Lower lobe of right lung (tissue), 2 donors: ENCODE results near the gene SAMD10. TPM values are rescaled to one million over a fixed set of nuclear protein-coding genes. Genes with fewer than 3 reads are reported as not detected.
"Not testable (repeated sequence)": the region's sequence is repeated elsewhere in the genome, so short reads cannot be mapped to it uniquely, and the experiment has no call there.

Source experiments
- ATAC-seq, 2 donors: fragments of 200-7000 bp; cut with Tn5 transposase; one replicate each; pipeline ENCODE4 v1.9.1; 2020 to 2022; ENCODE audit warnings: mild to moderate bottlenecking in 2 of 2, moderate library complexity in 2 of 2
- DNase-seq: peaks from one replicate; pipeline ENCODE4 v3.0.0-alpha.2; 2020
- H3K27ac ChIP-seq: fragments of 200-600 bp; one replicate; pipeline ENCODE4 v1.8.0; 2022
- H3K27me3 ChIP-seq: fragments of 200-600 bp; one replicate; pipeline ENCODE4 v1.8.0; 2022; ENCODE audit warnings: low read depth
- H3K36me3 ChIP-seq: fragments of 200-600 bp; one replicate; pipeline ENCODE4 v1.8.0; 2022; ENCODE audit warnings: mild to moderate bottlenecking
- H3K4me1 ChIP-seq: fragments of 200-600 bp; one replicate; pipeline ENCODE4 v1.8.0; 2022
- H3K4me3 ChIP-seq: fragments of 200-600 bp; one replicate; pipeline ENCODE4 v1.8.0; 2022; ENCODE audit warnings: mild to moderate bottlenecking
- H3K9me3 ChIP-seq: fragments of 200-600 bp; one replicate; pipeline ENCODE4 v1.8.0; 2022
- CTCF ChIP-seq: fragments of 200-600 bp; IDR thresholded peaks from one replicate; pipeline ENCODE4 v1.8.0; 2022; ENCODE audit warnings: antibody characterized with exemption, mild to moderate bottlenecking
- intact Hi-C: fragments of 100-400 bp; cut with DNase I; formaldehyde crosslinking; loops from one replicate; pipeline ENCODE4 v1.11.0; 2022
- total RNA-seq: library from RNA; stranded (reverse); fragmentation: NEBNext Ultra II Directional; extraction: Animal tissue kit (Norgen Biotek cat#: 25700); gene quantifications from one replicate; pipeline ENCODE4 v1.2.1, GENCODE V29; 2021
- donor health status: DM: no; HTN: yes; CAD: no; lungs with severe emphysema.

The SAMD10 gene
- total RNA-seq, 1 donor from 2014 or later: 3.6 TPM

- no peak for TF ChIP-seq CTCF
- Histone ChIP-seq H3K9me3 (no peaks in the 10 kb centered on the region), H3K4me3 (no peak overlapping the region), H3K27ac (no peak overlapping the region), H3K4me1 (peaks cover 6% of the 10 kb centered on the region), H3K27me3 (no peaks in the 10 kb centered on the region), H3K36me3 (peaks cover 63% of the 10 kb centered on the region)
- intact Hi-C loops: no loop called here
- ATAC-seq: peak in 1 of 2 donors; percentile 2
- DNase-seq: no peak
These were observed 15.6 kb downstream of the SAMD10 start for GRCh38 chr20:63963784-63964301.

- Histone ChIP-seq H3K9me3 (no peaks in the 10 kb centered on the region), H3K4me1 (peaks cover under 1% of the 10 kb centered on the region), H3K36me3 (peaks cover 62% of the 10 kb centered on the region), H3K27me3 (no peaks in the 10 kb centered on the region), H3K27ac (no peak overlapping the region), H3K4me3 (no peak overlapping the region)
- DNase-seq (no peak), ATAC-seq (peak; percentile 3 to 6)
- no peak for TF ChIP-seq CTCF
- intact Hi-C loops: no loop called here
These were observed 16.1 kb downstream of the SAMD10 start for GRCh38 chr20:63963348-63963741.

GRCh38 chr20:63962426-63963347 lies 16.8 kb downstream of the SAMD10 start:
- no peak for DNase-seq
- Histone ChIP-seq H3K36me3 (peaks cover 55% of the 10 kb centered on the region), H3K9me3 (no peaks in the 10 kb centered on the region), H3K27me3 (no peaks in the 10 kb centered on the region), H3K4me3 (no peak overlapping the region), H3K4me1 (peaks cover 3% of the 10 kb centered on the region), H3K27ac (no peak overlapping the region)
- ATAC-seq: peak in 1 of 2 donors; percentile 4
- no peak for TF ChIP-seq CTCF
- intact Hi-C loops: no loop called here

GRCh38 chr20:63961664-63962425 lies 17.6 kb downstream of the SAMD10 start:
- no peak for TF ChIP-seq CTCF
- H3K36me3 ChIP-seq: peaks cover 47% of the 10 kb centered on the region
- no peak for DNase-seq
- H3K4me1 ChIP-seq: peaks cover 10% of the 10 kb centered on the region
- no peaks in the 10 kb centered on the region for H3K27me3 ChIP-seq
- no peak for ATAC-seq
- H3K9me3 ChIP-seq: no peaks in the 10 kb centered on the region
- intact Hi-C loops: no loop called here
- no peak overlapping the region for H3K27ac ChIP-seq
- no peak overlapping the region for H3K4me3 ChIP-seq

GRCh38 chr20:63960654-63961621 lies 18.5 kb downstream of the SAMD10 start:
- H3K27me3 ChIP-seq, H3K27ac ChIP-seq, H3K4me3 ChIP-seq, intact Hi-C loops, H3K9me3 ChIP-seq, ATAC-seq, DNase-seq: not testable (repeated sequence)
- peaks cover 38% of the 10 kb centered on the region for H3K36me3 ChIP-seq
- peaks cover 13% of the 10 kb centered on the region for H3K4me1 ChIP-seq
